Upper lobe of left lung (tissue), 4 donors: Measurements from ENCODE around the gene ANAPC13.
A peak's percentile ranks its signal among the peaks of the same experiment; 100 is the strongest.

Experiments used
- EP300 ChIP-seq, 4 donors: sonication (generic); formaldehyde crosslinking; IDR thresholded peaks; one replicate each; pipeline ENCODE4 v1.5.1; 2017; ENCODE audit warnings: antibody characterized with exemption in 4 of 4, control low read depth in 2 of 4
- TF ChIP-seq, protein P1 (sequence below), 6 experiments: fragments of 450-650 bp in 4 of 6; fragments of 200-600 bp in 2 of 6; sonication (generic) in 2 of 6; IDR thresholded peaks; one replicate each; pipeline ENCODE4 v1.5.1; 2016 to 2019; ENCODE audit warnings: antibody characterized with exemption in 6 of 6

DNA sequence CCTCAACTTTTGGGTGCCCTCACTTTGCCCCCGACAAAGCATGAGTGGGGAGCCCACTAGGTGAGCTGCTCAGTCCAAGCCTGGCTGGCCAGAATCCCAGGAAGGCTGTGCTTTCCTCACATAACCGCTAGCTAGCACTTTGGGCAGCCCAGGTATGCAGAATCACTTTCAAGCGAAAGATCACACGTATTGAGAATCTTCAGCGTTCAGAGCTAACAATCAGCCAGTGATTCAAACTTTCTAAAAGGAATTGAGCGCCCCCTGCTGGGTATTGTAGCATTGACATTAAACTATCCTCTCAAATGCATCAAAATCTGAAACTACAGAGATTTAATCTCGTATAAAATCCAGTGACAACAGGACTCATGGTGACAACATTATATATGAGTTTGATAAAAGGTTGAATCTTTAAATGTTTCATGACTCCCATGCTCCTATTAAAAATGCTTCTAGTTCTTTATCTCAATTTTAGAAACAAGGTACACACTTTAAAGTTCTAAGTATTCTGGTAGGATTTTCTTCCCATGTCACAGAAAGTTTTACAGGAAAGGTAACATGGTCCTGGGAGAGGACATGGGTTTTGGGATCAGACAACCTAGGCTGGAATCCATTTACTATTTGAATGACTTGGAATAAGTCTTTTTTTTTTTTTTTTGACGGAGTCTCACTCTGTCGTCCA lies 11.8 kb downstream of the ANAPC13 start:
- no peak for TF ChIP-seq EP300 (IDR thresholded peaks at IDR 0.05)
- TF ChIP-seq, protein P1, sequence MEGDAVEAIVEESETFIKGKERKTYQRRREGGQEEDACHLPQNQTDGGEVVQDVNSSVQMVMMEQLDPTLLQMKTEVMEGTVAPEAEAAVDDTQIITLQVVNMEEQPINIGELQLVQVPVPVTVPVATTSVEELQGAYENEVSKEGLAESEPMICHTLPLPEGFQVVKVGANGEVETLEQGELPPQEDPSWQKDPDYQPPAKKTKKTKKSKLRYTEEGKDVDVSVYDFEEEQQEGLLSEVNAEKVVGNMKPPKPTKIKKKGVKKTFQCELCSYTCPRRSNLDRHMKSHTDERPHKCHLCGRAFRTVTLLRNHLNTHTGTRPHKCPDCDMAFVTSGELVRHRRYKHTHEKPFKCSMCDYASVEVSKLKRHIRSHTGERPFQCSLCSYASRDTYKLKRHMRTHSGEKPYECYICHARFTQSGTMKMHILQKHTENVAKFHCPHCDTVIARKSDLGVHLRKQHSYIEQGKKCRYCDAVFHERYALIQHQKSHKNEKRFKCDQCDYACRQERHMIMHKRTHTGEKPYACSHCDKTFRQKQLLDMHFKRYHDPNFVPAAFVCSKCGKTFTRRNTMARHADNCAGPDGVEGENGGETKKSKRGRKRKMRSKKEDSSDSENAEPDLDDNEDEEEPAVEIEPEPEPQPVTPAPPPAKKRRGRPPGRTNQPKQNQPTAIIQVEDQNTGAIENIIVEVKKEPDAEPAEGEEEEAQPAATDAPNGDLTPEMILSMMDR (IDR thresholded peaks at IDR 0.05) = peak; percentile 68 to 87 (median 80)
